IPS-15b (cell line): ENCODE data around the gene NMD3.

Experiments used
- H3K27me3 ChIP-seq: one replicate; pipeline ENCODE4 v1.6.1; 2013; ENCODE audit warnings: low read length; ENCODE audit not compliant: control insufficient read depth, insufficient read depth
- H3K36me3 ChIP-seq: one replicate; pipeline ENCODE4 v1.6.1; 2013; ENCODE audit warnings: low read length; ENCODE audit not compliant: control insufficient read depth, insufficient read depth
- H3K4me1 ChIP-seq: one replicate; pipeline ENCODE4 v1.6.1; 2013; ENCODE audit warnings: mild to moderate bottlenecking, low read length; ENCODE audit not compliant: control insufficient read depth, insufficient read depth
- H3K4me3 ChIP-seq: one replicate; pipeline ENCODE4 v1.5.1; 2013; ENCODE audit warnings: low read depth, low read length
- H3K9ac ChIP-seq: one replicate; pipeline ENCODE4 v1.6.1; 2013; ENCODE audit warnings: low read depth, mild to moderate bottlenecking, low read length
- H3K9me3 ChIP-seq: one replicate; pipeline ENCODE4 v1.6.1; 2013; ENCODE audit warnings: mild to moderate bottlenecking, low read length; ENCODE audit not compliant: control insufficient read depth, insufficient read depth

NMD3 gene

DNA sequence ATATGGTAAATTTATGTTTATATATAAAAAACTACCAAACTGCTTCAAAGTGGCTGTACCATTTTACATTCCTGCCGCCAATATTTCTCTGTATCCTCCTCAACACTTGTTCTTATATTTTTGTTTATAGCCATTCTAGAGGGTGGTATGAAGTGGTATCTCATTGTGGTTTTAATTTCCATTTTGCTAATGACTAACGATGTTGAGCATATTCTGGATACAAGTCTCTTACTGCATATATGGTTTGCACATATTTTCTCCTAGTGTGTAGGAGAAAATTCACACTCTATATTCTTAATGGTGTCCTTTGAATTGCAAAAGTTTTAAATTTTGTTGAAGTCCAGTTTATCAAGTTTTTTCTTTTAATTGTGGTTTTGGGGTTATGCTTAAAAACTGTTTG is 15.1 kb downstream of the NMD3 start:
- Histone ChIP-seq H3K9ac (no peak overlapping the region), H3K9me3 (no peaks in the 10 kb centered on the region), H3K27me3 (no peaks in the 10 kb centered on the region), H3K4me1 (no peaks in the 10 kb centered on the region), H3K4me3 (no peak overlapping the region), H3K36me3 (peaks cover 5% of the 10 kb centered on the region)

DNA sequence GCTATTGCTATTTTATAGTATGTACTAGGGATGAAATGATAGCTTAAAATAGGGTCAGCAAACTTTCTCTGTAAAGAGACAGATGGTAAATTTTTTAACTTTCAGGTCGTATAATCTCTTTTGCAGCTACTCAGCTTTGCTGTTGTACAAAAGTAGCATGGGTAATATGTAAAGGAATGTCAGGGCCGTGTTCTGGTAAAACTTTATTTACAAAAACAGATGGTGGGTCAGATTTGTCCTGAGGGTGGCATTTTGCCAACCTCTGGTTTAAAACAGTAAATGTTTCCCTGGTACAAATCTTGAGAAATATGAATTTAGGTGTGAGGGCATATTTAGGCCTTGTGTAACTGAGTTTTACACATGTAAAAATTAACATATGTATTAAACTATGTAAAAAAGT is 18.6 kb downstream of the NMD3 start:
- Histone ChIP-seq H3K27me3 (no peaks in the 10 kb centered on the region), H3K36me3 (peaks cover 5% of the 10 kb centered on the region), H3K9me3 (no peaks in the 10 kb centered on the region)

DNA sequence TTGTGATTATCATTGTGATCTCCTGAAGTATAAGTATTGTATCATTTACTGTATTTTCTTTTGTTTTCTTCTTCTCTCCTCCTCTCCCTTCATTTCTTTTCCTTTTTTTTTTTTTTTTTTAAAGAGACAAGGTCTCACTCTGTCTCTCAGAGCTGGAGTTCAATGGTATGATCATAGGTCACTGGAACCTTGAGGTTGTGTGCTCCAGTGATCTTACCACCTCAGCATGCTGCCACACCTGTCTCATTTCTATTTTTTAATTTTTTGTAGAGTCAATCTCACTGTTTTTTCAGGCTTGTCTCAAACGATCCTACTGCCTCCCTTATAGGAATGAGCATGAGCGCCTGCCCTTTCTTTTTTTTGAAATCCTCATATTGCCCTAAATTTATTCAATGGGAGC is 23.4 kb downstream of the NMD3 start:
- Histone ChIP-seq H3K27me3 (no peaks in the 10 kb centered on the region), H3K36me3 (peaks cover 5% of the 10 kb centered on the region), H3K9me3 (no peaks in the 10 kb centered on the region), H3K9ac (no peak overlapping the region), H3K4me3 (no peak overlapping the region), H3K4me1 (no peaks in the 10 kb centered on the region)

More for the DNA sequence above, 18.6 kb downstream of the NMD3 start:
- Histone ChIP-seq H3K9ac (no peak overlapping the region), H3K4me1 (no peaks in the 10 kb centered on the region), H3K4me3 (no peak overlapping the region)

DNA sequence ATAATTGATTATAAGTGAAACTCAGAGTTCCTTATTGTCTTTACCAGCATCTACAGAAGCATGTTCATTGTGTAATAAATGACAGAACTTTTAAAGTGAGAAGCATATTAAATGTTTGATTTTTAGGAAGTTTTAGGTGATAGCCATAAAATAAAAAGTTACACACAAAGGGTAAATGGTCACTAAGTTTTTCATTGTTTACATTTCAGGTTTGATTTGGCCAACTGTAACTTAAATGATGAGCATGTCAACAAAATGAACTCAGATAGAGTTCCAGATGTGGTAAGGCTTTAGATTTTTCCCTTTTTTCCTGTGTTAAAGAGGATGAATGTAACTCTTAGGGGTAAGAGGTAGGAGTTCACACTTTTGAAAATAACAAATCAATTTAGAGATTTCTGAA is 25.9 kb downstream of the NMD3 start:
- H3K36me3 ChIP-seq: peaks cover 5% of the 10 kb centered on the region
- H3K4me1 ChIP-seq: no peaks in the 10 kb centered on the region
- H3K9ac ChIP-seq: no peak overlapping the region
- H3K27me3 ChIP-seq: no peaks in the 10 kb centered on the region
- no peak overlapping the region for H3K4me3 ChIP-seq
- no peaks in the 10 kb centered on the region for H3K9me3 ChIP-seq

DNA sequence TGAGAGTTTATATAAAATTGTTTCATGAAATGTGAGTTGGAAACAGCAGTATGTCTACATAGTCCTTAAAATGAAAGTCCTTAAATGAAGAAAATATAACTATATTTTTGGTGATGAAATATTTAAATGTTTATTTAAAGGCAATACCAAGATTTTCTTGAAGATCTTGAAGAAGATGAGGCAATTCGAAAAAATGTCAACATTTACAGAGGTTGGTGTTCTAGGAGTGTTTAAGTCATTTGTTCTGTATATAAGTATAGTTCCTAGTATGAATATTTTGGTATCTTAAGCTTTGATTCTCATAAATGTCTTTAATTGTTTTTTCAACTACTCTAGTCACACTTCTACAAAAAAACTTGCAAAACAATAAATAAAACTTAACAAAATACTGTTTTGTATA is 29.0 kb downstream of the NMD3 start:
- H3K36me3 ChIP-seq: peaks cover 6% of the 10 kb centered on the region
- no peak overlapping the region for H3K4me3 ChIP-seq
- no peaks in the 10 kb centered on the region for H3K4me1 ChIP-seq
- H3K9ac ChIP-seq: no peak overlapping the region
- no peaks in the 10 kb centered on the region for H3K9me3 ChIP-seq
- no peaks in the 10 kb centered on the region for H3K27me3 ChIP-seq

DNA sequence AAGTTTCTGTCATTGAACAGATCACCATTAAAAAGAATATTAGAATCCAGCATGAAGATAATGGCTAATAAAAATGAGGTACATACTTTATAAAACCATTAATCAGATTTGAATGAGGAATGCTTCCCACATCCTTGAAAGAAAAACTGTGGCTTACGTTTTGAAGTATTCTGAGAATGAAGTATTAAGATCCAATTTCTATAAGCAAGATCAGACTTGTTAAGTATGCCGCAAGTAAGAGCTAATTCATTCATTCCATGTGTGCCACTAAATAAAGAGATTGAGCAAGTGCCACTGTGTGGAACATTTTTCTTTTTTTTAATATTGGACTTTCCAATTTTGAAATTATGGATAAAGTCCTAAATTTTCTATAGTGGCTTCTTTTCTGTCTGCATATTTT is 30.6 kb downstream of the NMD3 start:
- Histone ChIP-seq H3K9ac (no peak overlapping the region), H3K36me3 (peaks cover 6% of the 10 kb centered on the region), H3K9me3 (no peaks in the 10 kb centered on the region), H3K4me3 (no peak overlapping the region), H3K4me1 (no peaks in the 10 kb centered on the region), H3K27me3 (no peaks in the 10 kb centered on the region)

DNA sequence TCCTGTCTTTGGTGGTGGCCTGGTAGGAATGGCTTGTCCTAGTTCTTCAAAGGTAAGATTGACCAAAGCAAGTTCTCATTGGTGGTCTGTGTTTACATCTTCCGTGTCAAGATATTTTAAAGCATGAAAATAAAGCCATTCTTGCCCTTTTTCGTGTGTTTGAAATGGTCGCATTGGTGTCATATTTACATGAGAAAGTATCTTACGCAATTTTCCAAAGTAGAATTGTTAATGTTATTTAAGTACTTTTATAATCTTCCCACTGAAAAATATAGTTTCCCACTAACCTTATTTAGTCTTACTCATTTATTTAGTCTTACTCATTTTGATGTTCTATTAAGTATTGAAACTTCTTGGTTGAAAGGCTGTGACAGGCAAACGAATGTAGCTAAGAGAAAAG is 31.0 kb downstream of the NMD3 start:
- H3K9ac ChIP-seq: no peak overlapping the region
- peaks cover 6% of the 10 kb centered on the region for H3K36me3 ChIP-seq
- H3K27me3 ChIP-seq: no peaks in the 10 kb centered on the region
- H3K4me3 ChIP-seq: no peak overlapping the region
- H3K9me3 ChIP-seq: no peaks in the 10 kb centered on the region
- H3K4me1 ChIP-seq: no peaks in the 10 kb centered on the region

DNA sequence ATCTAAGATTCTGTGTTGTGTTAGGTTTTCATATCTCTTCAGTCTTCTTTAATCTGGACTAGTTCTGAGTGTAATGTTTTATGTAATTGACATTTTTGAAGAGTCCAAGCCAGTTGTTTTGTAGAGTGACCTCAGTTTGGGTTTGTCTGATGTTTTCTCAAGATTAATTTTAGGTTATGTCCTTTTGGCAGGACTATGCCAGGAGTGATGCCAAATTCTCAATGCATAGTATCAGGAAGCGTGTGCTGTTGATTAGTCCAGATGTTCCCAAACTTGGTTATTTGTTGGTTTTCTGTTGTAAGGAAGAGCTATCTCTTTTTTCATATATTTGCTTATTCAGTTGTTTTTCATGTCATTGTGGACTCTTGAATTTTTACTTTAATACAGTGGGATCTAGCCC is 32.6 kb downstream of the NMD3 start:
- no peak overlapping the region for H3K4me3 ChIP-seq
- H3K36me3 ChIP-seq: peaks cover 3% of the 10 kb centered on the region
- no peaks in the 10 kb centered on the region for H3K9me3 ChIP-seq
- no peak overlapping the region for H3K9ac ChIP-seq
- no peaks in the 10 kb centered on the region for H3K27me3 ChIP-seq
- H3K4me1 ChIP-seq: no peaks in the 10 kb centered on the region

DNA sequence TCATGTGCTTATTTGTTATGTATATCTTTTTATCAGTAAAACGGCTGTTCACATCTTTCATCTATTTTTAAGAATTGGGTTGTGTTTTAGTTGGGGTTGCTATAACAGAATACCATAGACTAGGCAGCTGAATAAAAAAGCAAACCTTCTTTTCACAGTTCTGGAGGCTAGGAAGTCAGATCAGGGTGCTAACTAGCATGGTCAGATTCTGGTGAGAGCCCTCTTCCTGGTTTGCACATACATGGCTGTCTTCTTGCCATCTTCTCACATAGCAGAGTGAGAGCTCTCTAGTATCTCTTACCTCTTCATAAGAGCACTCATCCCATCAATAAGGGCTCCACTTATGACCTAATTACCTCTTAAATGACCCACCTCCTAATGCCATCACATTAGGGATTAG is 33.8 kb downstream of the NMD3 start:
- no peaks in the 10 kb centered on the region for H3K4me1 ChIP-seq
- H3K4me3 ChIP-seq: no peak overlapping the region
- H3K27me3 ChIP-seq: no peaks in the 10 kb centered on the region
- no peaks in the 10 kb centered on the region for H3K9me3 ChIP-seq
- H3K36me3 ChIP-seq: peaks cover 3% of the 10 kb centered on the region
- no peak overlapping the region for H3K9ac ChIP-seq

DNA sequence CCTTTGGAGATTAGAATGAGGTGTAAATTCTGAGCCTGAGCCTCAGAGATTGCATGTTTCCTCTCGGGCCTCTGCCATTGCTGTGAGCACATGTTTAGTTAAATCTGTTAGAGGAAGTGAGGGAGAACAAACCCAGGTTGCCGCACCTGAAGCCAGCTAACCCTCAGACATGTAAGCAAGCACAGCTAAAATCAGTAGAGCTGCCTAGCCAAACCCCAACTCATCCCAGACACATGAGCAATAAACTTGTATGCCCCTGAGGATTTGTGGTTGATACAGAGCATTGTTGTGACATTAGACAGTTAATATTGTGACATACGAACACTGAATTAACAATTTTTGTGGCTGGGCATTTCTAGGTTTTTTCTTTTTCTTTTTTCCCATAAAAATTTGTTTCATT is 41.9 kb downstream of the NMD3 start:
- Histone ChIP-seq H3K27me3 (no peaks in the 10 kb centered on the region), H3K4me3 (no peak overlapping the region), H3K9me3 (no peaks in the 10 kb centered on the region), H3K36me3 (peaks cover 4% of the 10 kb centered on the region), H3K4me1 (no peaks in the 10 kb centered on the region), H3K9ac (no peak overlapping the region)

DNA sequence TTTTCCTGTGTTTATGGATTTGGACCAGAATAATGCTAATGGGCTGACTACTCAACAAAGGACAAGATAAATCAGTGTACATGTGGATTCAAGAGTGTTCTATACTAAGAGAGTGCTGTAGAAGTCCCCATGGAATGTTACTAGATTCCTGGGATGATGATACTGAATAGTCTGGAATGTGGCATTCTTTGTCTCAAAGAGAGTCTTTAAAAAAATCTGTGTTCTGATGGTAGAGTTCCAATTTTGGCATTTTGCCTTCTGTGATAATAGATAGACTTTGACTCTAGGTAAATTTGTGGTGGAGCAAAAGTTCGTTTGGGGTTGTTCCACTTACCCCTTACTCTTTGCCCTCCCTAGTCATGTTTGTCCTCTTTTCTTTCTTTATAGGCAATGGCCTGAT is 43.7 kb downstream of the NMD3 start:
- no peaks in the 10 kb centered on the region for H3K9me3 ChIP-seq
- H3K27me3 ChIP-seq: no peaks in the 10 kb centered on the region
- no peak overlapping the region for H3K9ac ChIP-seq
- no peak overlapping the region for H3K4me3 ChIP-seq
- peaks cover 4% of the 10 kb centered on the region for H3K36me3 ChIP-seq
- H3K4me1 ChIP-seq: no peaks in the 10 kb centered on the region

DNA sequence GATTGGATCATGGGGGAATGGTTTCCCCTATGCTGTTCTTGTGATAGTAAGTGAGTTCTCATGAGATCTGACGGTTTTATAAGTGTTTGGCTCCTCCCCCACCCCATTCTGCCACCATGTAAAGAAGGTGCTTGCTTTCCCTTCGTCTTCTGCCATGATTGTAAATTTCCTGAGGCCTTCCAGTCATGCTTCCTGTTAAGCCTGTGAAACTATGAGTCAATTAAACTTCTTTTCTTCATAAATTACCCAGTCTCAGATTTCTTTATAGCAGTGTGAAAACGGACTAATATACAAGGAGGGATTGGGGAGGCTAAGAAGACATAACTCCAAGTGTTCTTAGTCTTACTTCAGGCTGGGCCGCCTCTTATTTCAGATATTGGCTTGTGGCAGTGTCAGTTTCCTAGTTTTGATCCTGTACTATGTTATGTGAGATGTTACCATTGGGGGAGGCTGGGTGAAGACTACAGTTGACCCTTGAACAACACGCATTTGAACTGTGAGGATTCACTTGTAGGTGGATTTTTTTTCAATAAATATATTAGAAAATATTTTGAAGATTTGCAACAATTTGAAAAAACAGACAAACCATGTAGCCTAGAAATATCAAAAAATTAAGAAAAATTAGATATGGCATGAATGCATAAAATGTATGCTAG is 44.9 kb downstream of the NMD3 start:
- Histone ChIP-seq H3K9ac (no peak overlapping the region), H3K9me3 (no peaks in the 10 kb centered on the region), H3K27me3 (no peaks in the 10 kb centered on the region), H3K4me3 (no peak overlapping the region), H3K36me3 (peaks cover 2% of the 10 kb centered on the region), H3K4me1 (no peaks in the 10 kb centered on the region)
